Stimulated activated CD4-positive, alpha-beta T cell treated with anti-CD3 and anti-CD28 coated beads, Interleukin-12 subunit alpha, Interleukin-12 subunit beta, amount 100 ng/mL, for 24 hours (primary cell): ENCODE results near the gene LSM7.

Experiments used
- DNase-seq, 2 experiments: peaks; one replicate each; pipeline ENCODE4 v3.0.0-alpha.2; 2020; ENCODE audit warnings: low read depth in 2 of 2

Gene LSM7

GRCh38 chr19:2338055-2338615, 9.7 kb upstream of the LSM7 start:
- DNase-seq = no peak

GRCh38 chr19:2337329-2337707, 8.9 kb upstream of the LSM7 start:
- no peak for DNase-seq

- DNase-seq = no peak
These were observed 8.3 kb upstream of the LSM7 start for GRCh38 chr19:2336528-2337328.

GRCh38 chr19:2335848-2336247, 7.5 kb upstream of the LSM7 start:
- DNase-seq = no peak

DNA sequence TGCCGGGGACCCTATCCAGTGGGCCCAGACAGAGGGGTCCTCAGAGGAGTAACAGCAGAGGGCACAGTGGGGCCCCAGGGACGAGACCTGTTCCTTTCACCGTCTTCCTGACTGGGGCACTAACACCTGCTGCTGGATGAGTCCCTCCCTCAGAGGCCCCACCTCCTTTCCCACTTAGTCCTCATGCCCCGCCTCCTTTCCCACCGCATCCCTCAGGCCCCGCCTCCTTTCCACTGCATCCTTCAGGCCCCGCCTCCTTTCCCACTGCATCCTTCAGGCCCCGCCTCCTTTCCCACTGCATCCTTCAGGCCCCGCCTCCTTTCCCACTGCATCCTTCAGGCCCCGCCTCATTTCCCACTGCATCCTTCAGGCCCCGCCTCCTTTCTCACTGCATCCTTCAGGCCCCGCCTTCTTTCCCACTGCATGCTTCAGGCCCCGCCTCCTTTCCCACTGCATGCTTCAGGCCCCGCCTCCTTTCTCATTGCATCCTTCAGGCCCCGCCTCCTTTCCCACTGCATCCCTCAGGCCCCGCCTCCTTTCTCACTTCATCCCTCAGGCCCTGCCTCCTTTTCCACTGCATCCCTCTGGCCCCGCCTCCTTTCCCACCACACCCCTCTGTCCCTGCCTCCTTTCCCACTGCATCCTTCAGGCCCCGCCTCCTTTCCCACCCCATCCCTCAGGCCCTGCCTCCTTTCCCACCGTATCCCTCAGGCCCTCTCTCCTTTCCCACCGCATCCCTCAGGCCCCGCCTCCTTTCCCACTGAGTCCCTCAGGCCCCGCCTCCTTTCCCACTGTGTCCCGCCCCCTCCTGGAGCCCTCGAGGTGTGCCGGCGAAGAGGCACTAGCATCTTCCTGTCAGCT, 6.8 kb upstream of the LSM7 start:
- DNase-seq = no peak

DNA sequence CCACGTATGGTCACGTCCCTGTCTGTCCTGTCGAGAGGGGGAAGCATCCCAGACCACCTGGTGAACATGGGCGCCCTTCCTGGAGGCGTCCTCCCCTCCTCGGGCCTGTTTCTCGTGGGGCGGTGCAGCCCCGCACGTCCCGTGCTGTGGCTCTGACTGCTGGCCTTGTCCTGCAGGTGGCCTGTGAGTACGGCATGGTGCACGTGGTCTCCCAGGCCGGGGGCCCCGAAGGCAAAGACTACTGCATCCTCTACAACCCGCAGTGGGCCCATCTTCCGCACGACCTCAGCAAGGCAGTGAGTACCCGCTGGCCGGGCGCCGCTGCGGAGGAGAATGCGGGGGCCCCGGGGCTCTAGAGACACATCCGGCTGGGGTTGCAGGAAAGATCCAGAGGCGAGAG, 6.0 kb upstream of the LSM7 start:
- no peak for DNase-seq

DNA sequence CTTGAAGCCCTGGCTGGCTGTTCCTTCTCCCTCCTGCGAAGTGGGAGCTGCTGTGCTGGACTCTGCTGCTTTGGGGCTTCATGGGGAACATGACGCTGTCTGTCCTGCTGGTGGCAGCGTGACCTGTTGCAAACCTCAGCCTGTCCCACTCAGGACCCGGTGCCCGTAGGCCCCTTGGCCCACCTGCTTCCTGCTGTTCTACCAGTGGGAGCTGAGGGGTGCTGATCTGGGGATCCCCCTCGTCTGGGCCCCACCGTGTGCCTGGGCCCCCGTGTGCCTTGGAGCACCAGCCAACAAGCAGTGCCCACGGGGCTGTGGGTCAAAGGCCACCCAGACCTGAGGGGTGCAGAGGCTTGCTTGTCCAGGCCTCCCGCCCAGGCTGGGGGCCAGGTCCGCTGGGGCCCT, 5.4 kb upstream of the LSM7 start:
- no peak for DNase-seq

GRCh38 chr19:2333027-2333806, 4.8 kb upstream of the LSM7 start:
- DNase-seq = no peak

DNA sequence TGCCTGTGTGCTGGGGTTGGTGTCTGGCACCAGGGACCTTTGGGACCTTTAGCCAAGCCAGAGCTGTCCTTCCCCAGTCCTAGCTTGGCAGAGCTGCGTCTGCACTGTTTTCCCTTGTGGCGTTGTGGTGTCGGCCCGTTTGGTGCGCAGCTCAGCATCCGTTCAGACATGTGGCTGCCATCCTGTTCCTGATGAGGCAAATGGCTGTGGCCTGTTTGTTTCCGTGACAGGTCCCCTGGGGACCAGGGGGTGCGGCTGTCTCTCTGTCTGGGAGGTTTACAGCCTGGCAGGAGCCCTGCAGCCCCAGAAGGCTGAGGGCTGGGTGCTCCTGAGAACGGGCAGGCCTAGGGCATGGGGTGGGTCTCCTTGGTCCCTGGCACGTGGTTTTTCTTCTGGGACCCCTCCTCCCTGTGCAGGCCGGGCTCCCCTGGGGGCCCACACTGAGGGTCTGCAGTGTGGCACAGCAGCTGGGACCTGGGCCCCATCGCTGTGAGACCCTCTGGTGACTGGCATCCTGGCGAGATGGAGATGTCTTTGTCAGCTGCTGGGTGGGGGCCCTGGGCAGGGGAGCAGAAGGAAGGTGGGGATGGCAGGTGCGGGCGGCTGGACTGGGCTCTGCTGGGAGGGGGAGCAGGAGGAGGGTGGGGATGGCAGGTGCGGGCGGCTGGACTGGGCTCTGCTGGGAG, 4.1 kb upstream of the LSM7 start:
- DNase-seq = no peak

GRCh38 chr19:2331601-2332246, 3.3 kb upstream of the LSM7 start:
- no peak for DNase-seq

DNA sequence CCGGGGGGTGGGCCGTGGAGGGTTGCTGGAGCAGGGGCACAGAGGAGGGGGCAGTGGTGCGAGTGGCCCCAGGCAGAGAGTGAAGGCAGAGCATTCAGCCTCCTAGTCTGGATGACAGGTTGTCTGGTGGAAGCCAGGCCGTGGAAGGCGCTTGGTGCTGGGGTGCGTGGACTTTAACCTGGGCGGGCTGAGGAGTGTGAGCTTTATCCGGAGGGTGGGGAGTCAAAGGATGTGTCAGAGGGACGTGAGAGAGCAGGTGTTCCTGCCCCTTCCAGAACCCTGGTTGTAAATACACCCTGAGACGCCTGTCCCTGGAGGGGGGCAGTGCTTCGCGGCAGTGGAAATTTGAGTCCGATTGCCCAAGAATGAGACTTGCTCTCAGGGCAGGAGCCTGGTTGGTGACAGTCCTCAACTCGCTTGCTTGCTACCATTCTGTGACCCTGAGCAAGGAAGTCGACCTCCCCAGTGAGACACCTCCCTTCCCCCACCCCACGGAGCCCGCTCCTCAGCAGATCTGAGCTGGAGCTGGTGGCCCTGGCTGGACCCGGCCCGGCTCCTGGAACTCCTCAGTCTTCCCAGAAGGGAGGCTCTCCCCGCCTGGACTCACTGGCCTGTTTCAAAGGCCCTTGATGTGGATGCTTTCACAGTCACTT, 2.4 kb upstream of the LSM7 start:
- DNase-seq = no peak

GRCh38 chr19:2330255-2330631, 1.9 kb upstream of the LSM7 start:
- no peak for DNase-seq

GRCh38 chr19:2329501-2329916, 1.1 kb upstream of the LSM7 start:
- no peak for DNase-seq

DNA sequence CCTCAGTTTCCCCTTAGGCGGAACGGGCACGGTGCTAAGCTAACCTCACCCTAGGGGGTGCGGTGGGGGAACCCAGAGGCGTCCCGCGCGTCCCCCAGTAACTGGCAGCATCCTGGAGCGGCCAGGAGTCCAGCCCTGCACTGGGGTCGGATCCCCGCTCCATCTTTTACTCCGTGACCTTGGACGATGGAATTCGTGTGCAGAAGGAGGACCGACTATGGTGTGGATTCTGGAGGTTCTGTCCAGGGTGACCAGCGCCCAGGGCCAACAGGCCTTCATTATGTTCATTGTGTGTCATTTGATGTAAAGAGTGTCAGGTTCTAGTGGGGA, 728 bp upstream of the LSM7 start:
- no peak for DNase-seq

DNA sequence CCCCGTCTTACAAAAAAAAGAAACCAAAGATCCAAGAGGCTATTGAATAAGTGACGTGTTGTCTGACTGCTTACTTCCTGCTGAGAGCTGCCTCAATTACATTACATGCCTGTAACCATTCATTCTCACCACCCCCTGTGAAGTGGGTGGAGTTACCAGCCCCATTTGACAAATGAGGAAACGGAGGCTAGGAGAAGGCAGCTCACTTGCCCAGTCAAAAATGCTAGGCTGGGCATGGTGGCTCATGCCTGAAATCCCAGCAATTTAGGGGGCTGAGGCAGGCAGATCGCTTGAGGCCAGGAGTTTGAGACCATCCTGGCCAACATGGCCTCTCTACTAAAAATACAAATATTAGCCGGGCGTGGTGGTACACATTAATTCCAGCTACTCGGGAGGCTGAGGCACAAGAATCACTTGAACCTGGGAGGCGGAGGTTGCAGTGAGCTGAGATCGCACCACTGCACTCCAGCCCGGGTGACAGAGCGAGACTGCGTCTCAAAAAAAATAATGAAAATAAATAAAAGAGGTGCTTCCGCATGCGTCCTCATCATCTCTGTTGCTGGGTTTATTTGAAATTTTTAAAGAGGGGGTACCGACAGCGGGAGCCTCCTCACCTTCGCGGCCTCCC, 499 bp downstream of the LSM7 start:
- peak; percentile 48 to 63 for DNase-seq

- DNase-seq = no peak
These were observed 1.6 kb downstream of the LSM7 start for GRCh38 chr19:2326699-2327360.

GRCh38 chr19:2325281-2326046, 2.9 kb downstream of the LSM7 start:
- no peak for DNase-seq

GRCh38 chr19:2324220-2324948, 4.0 kb downstream of the LSM7 start:
- no peak for DNase-seq
